SK-N-MC (cell line): ENCODE measurements around the gene MEIS2.

Experiments used
- DNase-seq: peaks from one replicate; pipeline ENCODE4 v3.0.0-alpha.2; 2011; ENCODE audit warnings: low read depth, low spot score
- H3K27ac ChIP-seq: fragments of 200-600 bp; sonication (generic); 2 replicates; pipeline ENCODE4 v1.5.1; 2016; ENCODE audit warnings: mixed run types
- H3K36me3 ChIP-seq: fragments of 200-600 bp; sonication (generic); 2 replicates; pipeline ENCODE4 v1.6.1; 2017; ENCODE audit warnings: antibody characterized with exemption, low read length, mixed read lengths; ENCODE audit not compliant: insufficient read depth
- H3K4me3 ChIP-seq: fragments of 200-600 bp; sonication (generic); 2 replicates; pipeline ENCODE4 v1.5.1; 2016
- H3K9ac ChIP-seq: fragments of 200-600 bp; sonication (generic); 2 replicates; pipeline ENCODE4 v1.8.0; 2017; ENCODE audit warnings: mixed run types, mixed read lengths; ENCODE audit not compliant: insufficient read length
- H3K9me3 ChIP-seq: fragments of 200-600 bp; sonication (generic); 2 replicates; pipeline ENCODE4 v1.6.1; 2017; ENCODE audit warnings: low read depth, mild to moderate bottlenecking, antibody characterized with exemption, low read length, moderate library complexity, mixed read lengths
- EZH2 ChIP-seq: fragments of 200-600 bp; sonication (generic); IDR thresholded peaks from one replicate; pipeline ENCODE4 v1.6.1; 2017; ENCODE audit warnings: antibody characterized with exemption
- FOXP2 ChIP-seq: optimal IDR thresholded peaks from 2 replicates; pipeline ENCODE3; 2011; ENCODE audit warnings: mild to moderate bottlenecking, moderate library complexity; ENCODE audit not compliant: insufficient read depth; ENCODE audit errors: extremely low read length, control extremely low read depth
- POLR2AphosphoS5 ChIP-seq: IDR thresholded peaks from 2 replicates; pipeline ENCODE4 v1.6.1; 2012; ENCODE audit warnings: mild to moderate bottlenecking, low read depth, low read length, borderline replicate concordance

MEIS2 gene

GRCh38 chr15:37104424-37104981 lies 4.2 kb upstream of the MEIS2 start:
- DNase-seq = no peak
- H3K9me3 ChIP-seq = no peaks in the 10 kb centered on the region
- no peak overlapping the region for H3K9ac ChIP-seq
- no peak overlapping the region for H3K4me3 ChIP-seq
- TF ChIP-seq FOXP2 (no peak), EZH2 (no peak)
- H3K27ac ChIP-seq = no peak overlapping the region
- no peaks in the 10 kb centered on the region for H3K36me3 ChIP-seq

DNA sequence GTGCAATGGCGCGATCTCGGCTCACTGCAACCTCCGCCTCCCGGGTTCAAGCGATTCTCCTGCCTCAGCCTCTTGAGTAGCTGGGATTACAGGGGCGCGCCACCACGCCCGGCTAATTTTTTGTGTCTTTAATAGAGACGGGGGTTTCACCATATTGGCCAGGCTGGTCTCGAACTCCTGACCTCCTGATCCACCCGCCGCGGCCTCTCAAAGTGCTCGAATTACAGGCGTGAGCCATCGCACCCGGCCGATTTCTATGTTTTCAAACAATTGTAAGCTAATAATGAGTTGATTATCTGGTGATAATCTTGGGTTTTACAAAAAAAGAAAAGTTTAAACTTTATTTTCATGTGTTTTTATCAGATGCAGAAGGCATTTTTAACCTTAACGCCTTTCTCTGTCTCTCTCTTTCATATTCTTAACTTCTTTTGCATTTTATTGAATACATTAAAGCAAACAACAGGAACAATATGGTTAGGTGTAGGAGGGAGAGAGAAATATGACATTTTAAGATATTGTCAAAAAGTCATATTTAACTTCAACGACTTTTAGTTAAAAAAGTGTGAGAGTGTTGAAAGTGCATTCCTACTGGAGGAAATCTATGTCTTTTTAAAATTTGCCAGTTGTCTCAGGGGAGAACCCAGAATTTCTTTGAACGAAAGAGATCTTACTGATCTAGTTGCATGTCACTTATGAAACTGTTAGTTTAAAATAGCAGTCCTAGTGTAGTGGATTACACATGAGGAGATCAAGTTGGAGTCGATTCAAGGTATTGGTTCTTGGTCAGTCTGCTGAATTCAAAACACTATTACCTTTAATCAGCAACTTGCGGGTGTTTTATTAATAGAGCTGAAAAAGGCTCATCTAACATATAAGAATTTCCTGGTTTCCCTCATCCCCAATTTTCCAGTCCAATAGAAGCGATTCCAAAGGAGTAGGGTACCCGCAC lies 3.4 kb upstream of the MEIS2 start:
- no peaks in the 10 kb centered on the region for H3K9me3 ChIP-seq
- DNase-seq = no peak
- no peak overlapping the region for H3K9ac ChIP-seq
- H3K36me3 ChIP-seq = no peaks in the 10 kb centered on the region
- H3K4me3 ChIP-seq = no peak overlapping the region
- TF ChIP-seq EZH2 (no peak), POLR2AphosphoS5 (no peak), FOXP2 (no peak)
- H3K27ac ChIP-seq = no peak overlapping the region

DNA sequence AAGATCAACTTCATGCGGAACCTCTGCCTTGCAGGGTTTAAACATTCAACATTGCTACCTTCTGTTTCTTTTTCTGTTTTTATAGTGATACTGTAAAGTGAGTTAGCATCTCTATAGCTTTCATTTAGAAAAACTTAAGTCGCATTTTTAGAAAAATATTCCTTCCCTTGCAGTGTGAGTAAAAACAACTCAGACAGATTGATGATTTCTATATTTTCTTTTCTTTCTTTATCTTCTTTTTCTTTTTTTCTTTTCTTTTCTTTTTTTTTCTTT lies 2.8 kb upstream of the MEIS2 start:
- TF ChIP-seq POLR2AphosphoS5 = no peak
- Histone ChIP-seq H3K4me3 (no peak overlapping the region), H3K36me3 (no peaks in the 10 kb centered on the region), H3K9me3 (no peaks in the 10 kb centered on the region), H3K27ac (no peak overlapping the region), H3K9ac (no peak overlapping the region)
- no peak for DNase-seq

DNA sequence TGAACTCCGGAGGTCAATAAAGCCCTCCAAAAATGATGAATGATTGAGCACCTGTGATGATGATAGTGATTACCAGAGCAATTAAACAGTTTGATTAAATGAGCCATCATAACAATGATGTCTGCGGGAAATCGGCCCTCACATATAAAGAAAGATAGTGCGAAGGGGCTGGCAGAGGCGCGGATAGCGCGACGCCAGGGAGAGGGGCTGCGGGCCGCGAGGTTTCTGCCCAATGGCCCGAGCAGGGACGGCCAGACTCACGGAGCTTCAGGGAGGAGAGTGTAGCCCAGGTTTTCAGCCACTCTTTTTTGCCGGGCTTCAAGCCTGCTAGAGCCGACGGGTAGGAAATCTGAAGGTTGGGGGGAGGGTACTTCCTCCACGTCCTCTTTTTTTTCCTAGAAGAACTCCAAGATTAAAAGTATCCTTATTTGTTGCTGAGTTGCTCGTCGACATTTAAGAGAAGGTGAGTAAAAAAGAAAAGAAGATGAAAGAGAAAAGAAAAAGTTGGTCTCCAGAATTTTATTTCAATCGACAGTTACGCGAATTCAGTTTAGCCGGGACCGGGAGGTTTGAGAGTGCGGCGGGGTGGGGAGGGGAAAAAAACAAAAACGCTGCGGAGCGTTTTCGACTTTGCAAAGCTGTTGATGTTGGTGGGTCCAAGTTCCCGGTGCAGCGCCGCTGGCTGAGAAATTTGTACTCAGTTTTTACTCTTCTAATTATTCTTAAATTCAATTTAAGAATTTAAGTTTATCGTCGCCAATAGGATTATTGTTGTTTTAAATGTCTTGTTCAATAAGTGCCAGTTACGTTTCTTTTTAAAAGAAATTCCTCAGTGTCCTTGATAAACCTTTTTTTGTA lies 2.2 kb upstream of the MEIS2 start:
- Histone ChIP-seq H3K36me3 (no peaks in the 10 kb centered on the region), H3K4me3 (peak overlapping the region; percentile 81), H3K27ac (no peak overlapping the region), H3K9me3 (no peaks in the 10 kb centered on the region), H3K9ac (peak overlapping the region; percentile 11)
- TF ChIP-seq EZH2 (no peak), FOXP2 (no peak), POLR2AphosphoS5 (no peak)
- no peak for DNase-seq

GRCh38 chr15:37101980-37102304 lies 1.6 kb upstream of the MEIS2 start:
- no peaks in the 10 kb centered on the region for H3K9me3 ChIP-seq
- no peak for DNase-seq
- no peak overlapping the region for H3K27ac ChIP-seq
- H3K4me3 ChIP-seq = peak overlapping the region; percentile 81
- H3K9ac ChIP-seq = peak overlapping the region; percentile 79
- no peaks in the 10 kb centered on the region for H3K36me3 ChIP-seq
- TF ChIP-seq FOXP2 = no peak

- Histone ChIP-seq H3K9me3 (no peaks in the 10 kb centered on the region), H3K36me3 (no peaks in the 10 kb centered on the region; the same call in 1 of the 2 replicates), H3K27ac (peak overlapping the region; percentile 85), H3K4me3 (peak overlapping the region; percentile 81), H3K9ac (peak overlapping the region; percentile 81)
- TF ChIP-seq EZH2 (no peak), FOXP2 (no peak), POLR2AphosphoS5 (no peak)
- no peak for DNase-seq
These were observed 542 bp upstream of the MEIS2 start for GRCh38 chr15:37100966-37101215.

DNA sequence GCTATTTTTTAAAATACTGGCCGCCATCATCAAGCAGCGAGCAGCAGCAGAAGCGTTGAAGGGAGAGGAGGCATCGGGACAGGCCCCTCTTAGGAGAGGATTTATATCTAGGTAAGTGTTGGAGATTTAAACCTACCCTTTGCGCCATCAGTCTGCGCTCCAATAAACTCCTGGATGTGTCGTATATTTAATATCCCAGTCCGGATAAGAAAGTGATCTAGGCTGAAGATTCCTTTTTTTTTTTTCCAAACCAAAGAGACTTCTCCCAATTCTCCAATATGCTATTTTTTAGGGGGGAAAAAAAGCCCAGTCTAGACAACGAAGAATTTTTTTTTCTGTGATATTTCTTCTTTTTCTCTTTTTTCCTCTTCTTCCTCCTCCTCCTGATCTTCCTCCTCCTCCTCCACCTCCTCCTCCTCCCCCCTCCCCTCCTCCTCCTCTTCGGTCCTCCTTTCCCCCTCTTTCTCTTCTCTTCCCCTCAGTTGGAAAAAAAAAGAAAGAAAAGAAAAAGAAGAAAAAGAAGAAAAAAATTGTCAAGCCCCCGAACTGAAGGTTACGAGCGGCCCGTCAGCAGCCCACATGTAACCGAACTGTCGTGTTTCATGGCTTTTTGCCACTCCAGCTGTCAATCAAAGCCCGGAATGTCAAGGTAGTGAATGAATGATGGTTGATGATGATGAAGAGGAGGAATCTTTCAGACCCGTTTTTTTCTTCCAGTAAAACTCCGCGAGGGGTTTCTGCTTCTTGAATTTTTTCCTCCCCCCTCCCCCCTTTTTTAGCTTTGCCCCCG lies 835 bp downstream of the MEIS2 start:
- Histone ChIP-seq H3K4me3 (peak overlapping the region; percentile 81), H3K9ac (peak overlapping the region; percentile 90), H3K27ac (peak overlapping the region; percentile 96), H3K9me3 (no peaks in the 10 kb centered on the region), H3K36me3 (peaks cover 8% of the 10 kb centered on the region; the same call in 1 of the 2 replicates)
- DNase-seq = no peak
- TF ChIP-seq FOXP2 (no peak), POLR2AphosphoS5 (no peak), EZH2 (no peak)

DNA sequence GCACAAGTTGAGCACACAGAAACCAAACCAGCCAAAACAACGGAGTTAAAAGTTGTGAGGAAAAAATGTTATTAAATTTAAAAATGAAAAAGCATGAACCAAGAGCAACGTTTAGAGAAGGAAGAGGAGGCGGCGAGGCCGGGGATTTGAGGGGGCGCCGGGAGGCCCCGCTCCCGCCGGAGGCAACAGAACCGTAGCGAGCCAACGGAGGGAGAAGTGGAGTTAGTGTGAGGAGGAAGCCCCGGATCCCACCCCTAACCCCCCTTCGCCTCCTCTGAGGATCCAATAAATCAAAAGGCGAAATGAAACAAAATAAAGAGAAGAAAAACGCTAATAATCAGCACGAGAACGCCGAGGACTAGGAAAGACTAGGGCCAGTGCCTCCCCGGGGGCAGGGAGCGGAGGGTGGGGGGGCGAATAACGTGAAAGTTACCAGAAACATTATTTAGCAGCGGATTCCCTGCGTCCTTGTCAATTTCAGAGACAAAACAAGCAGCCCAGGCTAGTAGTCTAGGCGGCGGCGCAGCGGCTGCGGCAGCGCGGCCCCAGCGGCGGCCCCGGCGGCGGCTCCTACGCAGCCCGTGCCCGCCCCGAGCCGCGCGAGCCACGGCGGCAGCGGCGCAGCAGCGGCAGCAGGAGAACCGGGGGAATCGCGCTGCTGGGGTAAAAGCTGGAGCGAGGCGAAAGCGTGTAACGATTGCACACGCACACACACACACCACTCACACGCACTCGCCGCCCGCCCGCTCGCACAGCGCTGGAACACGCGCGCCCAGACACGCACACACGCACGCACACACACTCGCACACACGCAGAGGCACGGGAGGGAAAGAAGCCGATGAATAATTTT lies 1.7 kb downstream of the MEIS2 start:
- peak overlapping the region; percentile 27; the same call in 1 of the 2 replicates for H3K27ac ChIP-seq
- peak overlapping the region; percentile 90 for H3K9ac ChIP-seq
- no peak for TF ChIP-seq POLR2AphosphoS5
- no peak for TF ChIP-seq EZH2
- no peak for TF ChIP-seq FOXP2
- peaks cover 16% of the 10 kb centered on the region for H3K36me3 ChIP-seq
- peak overlapping the region; percentile 81 for H3K4me3 ChIP-seq
- H3K9me3 ChIP-seq = no peaks in the 10 kb centered on the region
- no peak for DNase-seq
